Fibroblast of lung (primary cell): Measurements from ENCODE around the gene SLC7A4.

Experiments used
- EZH2 ChIP-seq: IDR thresholded peaks from 2 replicates; pipeline ENCODE4 v1.5.1; 2012; ENCODE audit warnings: low read length, control low read depth, mild to moderate bottlenecking; ENCODE audit errors: missing control alignments
- TF ChIP-seq, protein P1 (sequence below), 2 donors: IDR thresholded peaks in 1 of 2; conservative IDR thresholded peaks in 1 of 2; 1 replicate in 1 of 2; 2 replicates in 1 of 2; pipeline ENCODE4 v1.5.1; 2011 to 2012; ENCODE audit warnings: low read length in 2 of 2, control low read depth in 1 of 2, inconsistent platforms in 1 of 2, low read depth in 1 of 2, mild to moderate bottlenecking in 1 of 2

DNA sequence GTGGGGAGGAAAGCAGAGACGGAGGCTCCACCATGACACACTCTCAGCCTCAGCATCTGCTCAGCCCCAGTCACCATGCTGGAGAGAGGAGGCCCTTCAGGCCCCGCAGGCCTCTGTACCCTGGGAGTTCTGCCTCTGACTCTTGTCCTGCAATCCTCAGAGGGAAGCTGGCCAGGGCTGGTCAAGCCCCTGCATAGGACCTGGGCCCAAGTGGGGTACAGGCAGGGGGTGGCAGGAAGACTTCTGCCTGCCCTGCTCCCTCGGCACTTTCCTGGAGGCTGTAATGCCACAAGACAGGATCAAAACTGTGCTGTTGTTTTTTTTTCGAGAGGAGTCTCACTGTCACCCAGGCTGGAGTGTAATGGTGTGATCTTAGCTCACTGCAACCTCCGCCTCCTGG lies 47.1 kb upstream of the SLC7A4 start:
- no peak for TF ChIP-seq EZH2
- TF ChIP-seq, protein P1, sequence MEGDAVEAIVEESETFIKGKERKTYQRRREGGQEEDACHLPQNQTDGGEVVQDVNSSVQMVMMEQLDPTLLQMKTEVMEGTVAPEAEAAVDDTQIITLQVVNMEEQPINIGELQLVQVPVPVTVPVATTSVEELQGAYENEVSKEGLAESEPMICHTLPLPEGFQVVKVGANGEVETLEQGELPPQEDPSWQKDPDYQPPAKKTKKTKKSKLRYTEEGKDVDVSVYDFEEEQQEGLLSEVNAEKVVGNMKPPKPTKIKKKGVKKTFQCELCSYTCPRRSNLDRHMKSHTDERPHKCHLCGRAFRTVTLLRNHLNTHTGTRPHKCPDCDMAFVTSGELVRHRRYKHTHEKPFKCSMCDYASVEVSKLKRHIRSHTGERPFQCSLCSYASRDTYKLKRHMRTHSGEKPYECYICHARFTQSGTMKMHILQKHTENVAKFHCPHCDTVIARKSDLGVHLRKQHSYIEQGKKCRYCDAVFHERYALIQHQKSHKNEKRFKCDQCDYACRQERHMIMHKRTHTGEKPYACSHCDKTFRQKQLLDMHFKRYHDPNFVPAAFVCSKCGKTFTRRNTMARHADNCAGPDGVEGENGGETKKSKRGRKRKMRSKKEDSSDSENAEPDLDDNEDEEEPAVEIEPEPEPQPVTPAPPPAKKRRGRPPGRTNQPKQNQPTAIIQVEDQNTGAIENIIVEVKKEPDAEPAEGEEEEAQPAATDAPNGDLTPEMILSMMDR (conservative IDR thresholded peaks at IDR 0.05 in 1 of 2, IDR thresholded peaks at IDR 0.05 in 1 of 2; ENCODE audit: low read depth in 1 of 2, low read length in 2 of 2), result no peak
